GM21825 (cell line): Measurements from ENCODE around the gene TBK1.
"Not testable (repeated sequence)": the region's sequence is repeated elsewhere in the genome, so short reads cannot be mapped to it uniquely, and the experiment has no call there.

Source experiments
- ATAC-seq: cut with Tn5 transposase; IDR thresholded peaks from one replicate; pipeline ENCODE4 v1.9.1; 2021; ENCODE audit warnings: mild to moderate bottlenecking, moderate library complexity; ENCODE audit not compliant: unreplicated experiment

The TBK1 gene

GRCh38 chr12:64538121-64538520 is 86.2 kb downstream of the TBK1 start:
- ATAC-seq = no peak

- ATAC-seq = not testable (repeated sequence)
Observed at GRCh38 chr12:64542409-64543047, 90.6 kb downstream of the TBK1 start.

GRCh38 chr12:64544371-64545080 is 92.6 kb downstream of the TBK1 start:
- no peak for ATAC-seq

GRCh38 chr12:64545081-64545382 is 93.1 kb downstream of the TBK1 start:
- ATAC-seq = no peak

GRCh38 chr12:64549108-64549507 is 97.2 kb downstream of the TBK1 start:
- ATAC-seq = no peak

GRCh38 chr12:64550755-64551154 is 98.8 kb downstream of the TBK1 start:
- no peak for ATAC-seq

- no peak for ATAC-seq
Observed at GRCh38 chr12:64551676-64552075, 99.8 kb downstream of the TBK1 start.
